B cell (primary cell): Measurements from ENCODE around the gene RHOG.

Source experiments
- EZH2 ChIP-seq: IDR thresholded peaks from 2 replicates; pipeline ENCODE4 v1.6.1; 2012; ENCODE audit warnings: borderline replicate concordance, low read depth, mild to moderate bottlenecking, moderate library complexity, low read length; ENCODE audit not compliant: insufficient read depth, poor library complexity, severe bottlenecking
- TF ChIP-seq, protein P1 (sequence below): fragments of 200-600 bp; IDR thresholded peaks from one replicate; pipeline ENCODE4 v1.8.0; 2022; ENCODE audit warnings: antibody characterized with exemption, mild to moderate bottlenecking

DNA sequence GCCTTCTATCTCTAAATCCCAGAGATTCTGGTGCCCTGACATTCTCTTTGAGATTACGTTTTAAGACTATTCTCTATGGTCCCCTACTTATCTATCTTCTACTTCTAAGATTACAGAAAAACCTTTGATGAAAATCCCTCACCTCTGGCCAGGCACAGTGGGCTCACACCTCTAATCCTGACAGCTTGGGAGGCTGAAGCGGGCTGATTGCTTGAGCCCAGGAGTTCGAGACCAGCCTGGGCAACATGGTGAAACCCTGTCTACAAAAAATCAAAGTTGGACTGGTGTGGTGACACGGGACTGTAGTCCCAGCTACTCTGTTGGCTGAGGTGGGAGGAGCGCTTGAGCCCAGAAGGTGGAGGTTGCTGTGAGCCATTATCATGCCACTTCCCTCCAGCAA, 57.8 kb downstream of the RHOG start:
- TF ChIP-seq, protein P1, sequence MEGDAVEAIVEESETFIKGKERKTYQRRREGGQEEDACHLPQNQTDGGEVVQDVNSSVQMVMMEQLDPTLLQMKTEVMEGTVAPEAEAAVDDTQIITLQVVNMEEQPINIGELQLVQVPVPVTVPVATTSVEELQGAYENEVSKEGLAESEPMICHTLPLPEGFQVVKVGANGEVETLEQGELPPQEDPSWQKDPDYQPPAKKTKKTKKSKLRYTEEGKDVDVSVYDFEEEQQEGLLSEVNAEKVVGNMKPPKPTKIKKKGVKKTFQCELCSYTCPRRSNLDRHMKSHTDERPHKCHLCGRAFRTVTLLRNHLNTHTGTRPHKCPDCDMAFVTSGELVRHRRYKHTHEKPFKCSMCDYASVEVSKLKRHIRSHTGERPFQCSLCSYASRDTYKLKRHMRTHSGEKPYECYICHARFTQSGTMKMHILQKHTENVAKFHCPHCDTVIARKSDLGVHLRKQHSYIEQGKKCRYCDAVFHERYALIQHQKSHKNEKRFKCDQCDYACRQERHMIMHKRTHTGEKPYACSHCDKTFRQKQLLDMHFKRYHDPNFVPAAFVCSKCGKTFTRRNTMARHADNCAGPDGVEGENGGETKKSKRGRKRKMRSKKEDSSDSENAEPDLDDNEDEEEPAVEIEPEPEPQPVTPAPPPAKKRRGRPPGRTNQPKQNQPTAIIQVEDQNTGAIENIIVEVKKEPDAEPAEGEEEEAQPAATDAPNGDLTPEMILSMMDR, result no peak
- TF ChIP-seq EZH2, result no peak
